SH-SY5Y (cell line): ENCODE results near the gene ATP1A1.

Experiments
- GATA2 ChIP-seq: IDR thresholded peaks from 2 replicates; pipeline ENCODE4 v1.6.1; 2011; ENCODE audit warnings: mild to moderate bottlenecking, low read depth, low read length
- GATA3 ChIP-seq: IDR thresholded peaks from 2 replicates; pipeline ENCODE4 v1.6.1; 2011; ENCODE audit warnings: low read depth, mild to moderate bottlenecking, low read length, moderate library complexity

- no peak for TF ChIP-seq GATA2
- TF ChIP-seq GATA3 = no peak
Observed at GRCh38 chr1:116390195-116390594, 17.2 kb downstream of the ATP1A1 start.
